PFSK-1 (cell line): ENCODE data around the gene HDAC7.

Source experiments
- FOXP2 ChIP-seq: optimal IDR thresholded peaks from 2 replicates; pipeline ENCODE3; 2011; ENCODE audit warnings: borderline replicate concordance, control low read depth, inconsistent platforms; ENCODE audit not compliant: insufficient read depth; ENCODE audit errors: extremely low read length, extremely low read depth
- POLR2AphosphoS5 ChIP-seq: IDR thresholded peaks from 2 replicates; pipeline ENCODE4 v1.6.1; 2012; ENCODE audit warnings: low read depth, mild to moderate bottlenecking, control low read depth, low read length, moderate library complexity
- REST ChIP-seq, 2 experiments: IDR thresholded peaks; 2 replicates each; pipeline versions ENCODE4 v1.6.1 to v1.8.0; 2011 to 2012; ENCODE audit warnings: low read depth in 2 of 2, low read length in 2 of 2, control low read depth in 1 of 2, inconsistent platforms in 1 of 2, mild to moderate bottlenecking in 1 of 2, moderate library complexity in 1 of 2; ENCODE audit not compliant: insufficient read depth in 1 of 2
- SIN3A ChIP-seq: IDR thresholded peaks from 2 replicates; pipeline ENCODE4 v1.6.1; 2012; ENCODE audit warnings: mild to moderate bottlenecking, low read length, moderate library complexity, borderline replicate concordance; ENCODE audit not compliant: insufficient read depth
- TAF1 ChIP-seq: IDR thresholded peaks from 2 replicates; pipeline ENCODE4 v1.6.1; 2012; ENCODE audit warnings: low read length, control low read depth, borderline replicate concordance; ENCODE audit not compliant: insufficient read depth

The HDAC7 gene

GRCh38 chr12:47818007-47818376 is 1.7 kb downstream of the HDAC7 start:
- TF ChIP-seq FOXP2 (no peak), REST (IDR thresholded peaks at IDR 0.05; ENCODE audit: insufficient read depth in 1 of 2, low read depth in 2 of 2, low read length in 2 of 2) (no peak), POLR2AphosphoS5 (no peak), TAF1 (no peak), SIN3A (no peak)

- TF ChIP-seq FOXP2: no peak
- TF ChIP-seq TAF1: no peak
- TF ChIP-seq SIN3A: no peak
- TF ChIP-seq POLR2AphosphoS5: no peak
Measured at GRCh38 chr12:47817272-47818006, 2.3 kb downstream of the HDAC7 start.

- TF ChIP-seq TAF1: no peak
- no peak for TF ChIP-seq SIN3A
- TF ChIP-seq FOXP2: no peak
Measured at GRCh38 chr12:47816403-47817271, 3.1 kb downstream of the HDAC7 start.

GRCh38 chr12:47814539-47815170 is 5.0 kb downstream of the HDAC7 start:
- TF ChIP-seq SIN3A (no peak), FOXP2 (no peak), REST (IDR thresholded peaks at IDR 0.05; ENCODE audit: insufficient read depth in 1 of 2, low read depth in 2 of 2, low read length in 2 of 2) (no peak), POLR2AphosphoS5 (no peak), TAF1 (no peak)

GRCh38 chr12:47813511-47814196 is 6.0 kb downstream of the HDAC7 start:
- TF ChIP-seq TAF1 (no peak), FOXP2 (no peak), SIN3A (no peak), POLR2AphosphoS5 (no peak), REST (IDR thresholded peaks at IDR 0.05; ENCODE audit: insufficient read depth in 1 of 2, low read depth in 2 of 2, low read length in 2 of 2) (no peak)
